Measurements from ENCODE around the gene HASPIN.

- TF ChIP-seq, protein P1, sequence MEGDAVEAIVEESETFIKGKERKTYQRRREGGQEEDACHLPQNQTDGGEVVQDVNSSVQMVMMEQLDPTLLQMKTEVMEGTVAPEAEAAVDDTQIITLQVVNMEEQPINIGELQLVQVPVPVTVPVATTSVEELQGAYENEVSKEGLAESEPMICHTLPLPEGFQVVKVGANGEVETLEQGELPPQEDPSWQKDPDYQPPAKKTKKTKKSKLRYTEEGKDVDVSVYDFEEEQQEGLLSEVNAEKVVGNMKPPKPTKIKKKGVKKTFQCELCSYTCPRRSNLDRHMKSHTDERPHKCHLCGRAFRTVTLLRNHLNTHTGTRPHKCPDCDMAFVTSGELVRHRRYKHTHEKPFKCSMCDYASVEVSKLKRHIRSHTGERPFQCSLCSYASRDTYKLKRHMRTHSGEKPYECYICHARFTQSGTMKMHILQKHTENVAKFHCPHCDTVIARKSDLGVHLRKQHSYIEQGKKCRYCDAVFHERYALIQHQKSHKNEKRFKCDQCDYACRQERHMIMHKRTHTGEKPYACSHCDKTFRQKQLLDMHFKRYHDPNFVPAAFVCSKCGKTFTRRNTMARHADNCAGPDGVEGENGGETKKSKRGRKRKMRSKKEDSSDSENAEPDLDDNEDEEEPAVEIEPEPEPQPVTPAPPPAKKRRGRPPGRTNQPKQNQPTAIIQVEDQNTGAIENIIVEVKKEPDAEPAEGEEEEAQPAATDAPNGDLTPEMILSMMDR (IDR thresholded peaks at IDR 0.05) = no peak
- TF ChIP-seq POLR2AphosphoS5 (IDR thresholded peaks at IDR 0.05) = no peak
Observed at GRCh38 chr17:3750926-3751325, 27.2 kb downstream of the HASPIN start.

Data from prostate gland (tissue), 2 donors.